HG02885 (cell line): ENCODE results near the gene NDOR1.

Source experiments
- ATAC-seq: cut with Tn5 transposase; IDR thresholded peaks from one replicate; pipeline ENCODE4 v1.9.1; 2021; ENCODE audit warnings: mild to moderate bottlenecking; ENCODE audit not compliant: unreplicated experiment, poor library complexity

Gene NDOR1

DNA sequence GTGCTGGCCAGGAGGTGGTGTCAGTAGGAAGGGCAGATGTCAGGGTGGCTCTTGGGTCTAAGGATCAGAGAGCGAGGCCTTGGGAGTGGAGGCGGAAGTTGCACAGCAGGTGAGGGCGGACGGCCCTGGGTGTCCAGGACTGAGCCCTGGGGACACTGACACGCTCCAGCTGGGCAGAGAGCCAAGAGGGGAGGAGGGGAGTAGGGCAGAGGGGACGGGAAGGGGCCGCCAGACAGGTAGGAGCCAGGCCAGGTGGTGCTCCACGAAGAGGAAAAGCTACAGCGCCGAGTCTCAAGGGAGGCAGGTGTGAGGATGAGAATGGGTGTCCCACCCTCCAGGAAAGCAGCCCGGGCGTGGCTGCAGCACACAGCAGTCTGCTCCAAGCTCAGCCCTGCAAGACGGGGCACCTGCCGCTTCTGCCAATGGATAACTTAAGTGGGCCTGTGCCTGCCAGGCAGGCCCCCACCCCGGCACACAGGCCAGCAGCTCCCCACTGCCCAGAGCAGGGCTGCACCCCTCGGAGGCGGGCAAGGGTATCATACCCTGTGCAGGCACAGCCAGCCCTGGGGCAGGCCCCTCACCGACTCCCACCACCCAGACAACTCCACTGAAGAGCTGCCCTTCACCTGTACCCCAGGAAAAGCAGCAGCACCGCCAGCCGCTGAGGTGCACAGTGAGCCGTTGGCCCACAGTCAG, 9.8 kb upstream of the NDOR1 start:
- ATAC-seq: no peak

DNA sequence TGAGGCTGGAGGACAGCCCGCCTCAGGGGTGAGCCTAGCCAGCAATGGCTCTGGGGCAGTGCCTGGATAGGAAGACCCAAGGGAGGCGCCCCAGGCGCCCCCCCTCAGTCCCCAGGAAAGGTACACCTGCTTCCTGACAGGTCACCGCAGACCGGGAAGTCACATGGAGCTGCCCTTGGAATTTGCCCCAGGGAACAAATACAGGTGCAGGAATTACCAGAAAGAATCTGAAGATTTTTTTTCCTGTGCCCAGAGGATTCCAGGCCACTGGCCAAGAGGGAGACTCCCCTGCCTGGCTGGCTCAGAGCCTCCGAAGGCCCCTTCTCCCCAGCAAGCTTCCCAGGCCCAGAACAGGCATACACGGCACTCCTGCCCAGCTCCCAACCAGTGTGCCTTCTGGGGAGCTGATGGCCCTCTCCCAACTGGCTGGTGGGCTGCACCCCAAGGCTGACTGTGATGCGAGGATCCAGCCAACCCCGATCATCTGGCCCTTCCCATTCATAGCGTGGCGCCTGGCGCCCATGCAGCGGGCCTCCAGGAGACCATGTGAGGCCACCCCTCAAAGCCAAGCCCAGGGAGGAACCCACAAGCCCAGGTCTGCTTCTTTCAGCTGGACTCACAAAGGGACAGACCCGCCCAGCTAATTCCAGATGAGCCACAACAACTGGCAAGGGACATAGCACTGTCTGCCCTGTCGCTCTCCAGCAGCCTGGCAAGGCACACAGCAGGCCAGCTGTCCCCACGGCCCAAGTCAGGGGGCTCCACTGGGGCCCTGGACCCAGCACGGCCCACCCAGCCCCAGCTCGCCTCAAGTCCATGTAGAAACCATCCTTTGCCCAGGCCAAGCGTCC, 7.2 kb upstream of the NDOR1 start:
- ATAC-seq: no peak

DNA sequence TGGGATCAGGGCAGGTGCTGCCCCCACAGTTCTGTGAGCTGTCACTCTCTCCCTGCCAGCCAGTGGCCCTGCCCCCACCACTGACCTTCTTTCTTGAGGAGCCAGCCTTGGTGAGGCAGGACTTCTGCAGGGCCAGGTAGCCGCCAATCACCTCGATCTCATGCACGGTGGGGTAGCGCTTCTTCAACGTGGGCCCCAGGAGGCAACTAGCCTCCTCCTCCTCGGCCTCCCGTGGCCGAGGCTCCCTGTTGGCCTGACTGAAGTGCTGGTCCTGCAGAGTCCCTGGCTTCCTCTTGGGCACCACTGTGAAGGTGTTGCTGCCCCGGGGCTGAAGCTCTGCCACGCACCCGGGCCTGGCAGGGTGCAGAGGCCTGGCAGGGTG, 6.6 kb upstream of the NDOR1 start:
- ATAC-seq: no peak

DNA sequence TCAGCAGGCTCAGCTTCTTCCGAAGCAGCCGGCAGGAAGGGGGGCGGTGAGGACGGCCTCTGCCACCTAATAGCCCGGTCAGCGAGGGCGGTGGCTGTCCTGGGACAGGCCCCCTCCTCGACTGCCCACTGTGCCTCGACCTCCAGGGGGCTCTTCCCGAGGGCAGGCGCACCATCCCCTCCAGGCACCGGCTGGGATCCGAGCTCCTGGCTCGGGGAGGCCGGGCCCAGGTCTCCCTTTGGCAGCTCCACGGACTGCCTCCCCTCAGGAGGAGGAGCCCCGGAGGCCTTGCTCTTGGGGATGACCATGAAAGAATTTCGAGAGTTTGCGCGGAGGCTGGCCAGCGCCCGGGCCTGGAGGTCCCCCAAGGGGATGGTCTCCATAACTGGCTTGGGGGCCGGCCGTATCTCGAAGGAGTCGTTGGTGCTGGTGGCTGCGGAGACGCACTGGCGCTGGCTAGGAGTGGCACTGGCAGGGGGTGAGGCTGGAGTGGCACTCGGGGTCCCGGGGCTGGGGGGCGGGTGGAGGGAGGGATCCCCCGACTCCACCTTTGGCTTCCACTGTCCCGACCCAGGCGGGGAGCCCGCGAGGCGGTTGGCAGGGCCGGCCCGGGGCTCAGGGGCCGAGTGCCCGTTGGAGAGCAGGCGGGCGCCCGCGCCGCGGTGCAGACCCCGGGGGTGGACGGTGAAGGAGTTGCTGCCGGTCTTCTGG, 5.9 kb upstream of the NDOR1 start:
- no peak for ATAC-seq

DNA sequence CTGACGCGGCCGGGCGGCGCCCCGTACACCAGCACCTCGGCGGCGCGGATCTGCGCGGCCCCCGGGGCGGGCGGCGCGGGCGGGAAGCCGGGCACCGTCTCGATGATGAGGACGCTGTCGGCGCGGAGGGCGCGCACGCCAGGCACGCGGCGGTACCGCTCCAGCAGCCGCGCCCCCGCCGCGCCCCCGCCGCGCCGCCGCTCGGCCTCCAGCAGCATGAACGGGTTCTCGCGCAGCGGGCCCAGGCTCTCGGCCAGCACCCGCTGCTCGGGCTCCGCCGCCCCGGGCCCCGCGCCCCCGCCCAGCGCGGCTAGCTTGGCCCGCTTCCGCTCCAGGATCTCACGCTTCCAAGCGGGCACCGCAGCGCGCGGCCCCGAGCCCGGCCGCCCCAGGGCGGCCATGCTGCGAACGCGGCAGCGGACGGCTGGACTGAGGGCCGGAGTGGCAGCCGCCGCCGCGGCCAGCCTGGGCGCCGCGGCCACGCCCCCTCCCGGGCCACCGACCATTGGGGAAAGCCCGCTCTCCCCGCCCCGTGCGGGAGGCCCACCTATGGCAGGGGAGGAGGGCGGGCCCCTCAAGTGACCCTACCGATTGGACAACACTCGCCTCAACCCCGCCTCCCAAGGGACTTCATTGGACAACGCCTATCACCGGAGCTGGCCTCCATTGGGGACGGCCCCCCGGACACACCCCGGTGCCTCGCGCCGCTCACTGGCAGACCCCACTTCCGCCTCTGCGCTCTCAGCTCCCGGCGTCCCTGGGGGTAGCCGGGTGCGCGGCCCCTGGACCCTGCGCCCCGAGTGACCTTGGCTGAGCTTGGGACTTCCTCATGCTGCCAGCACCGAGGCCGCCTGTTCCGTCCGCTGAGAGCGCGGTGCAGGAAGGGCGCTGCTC, 4.9 kb upstream of the NDOR1 start, which contains the start of gene TPRN:
TSS of gene TPRN (minus strand) at position 431 of the 894 bp plus-strand sequence. CDS start at position 401, 30 bp downstream.
- peak; percentile 84 for ATAC-seq

DNA sequence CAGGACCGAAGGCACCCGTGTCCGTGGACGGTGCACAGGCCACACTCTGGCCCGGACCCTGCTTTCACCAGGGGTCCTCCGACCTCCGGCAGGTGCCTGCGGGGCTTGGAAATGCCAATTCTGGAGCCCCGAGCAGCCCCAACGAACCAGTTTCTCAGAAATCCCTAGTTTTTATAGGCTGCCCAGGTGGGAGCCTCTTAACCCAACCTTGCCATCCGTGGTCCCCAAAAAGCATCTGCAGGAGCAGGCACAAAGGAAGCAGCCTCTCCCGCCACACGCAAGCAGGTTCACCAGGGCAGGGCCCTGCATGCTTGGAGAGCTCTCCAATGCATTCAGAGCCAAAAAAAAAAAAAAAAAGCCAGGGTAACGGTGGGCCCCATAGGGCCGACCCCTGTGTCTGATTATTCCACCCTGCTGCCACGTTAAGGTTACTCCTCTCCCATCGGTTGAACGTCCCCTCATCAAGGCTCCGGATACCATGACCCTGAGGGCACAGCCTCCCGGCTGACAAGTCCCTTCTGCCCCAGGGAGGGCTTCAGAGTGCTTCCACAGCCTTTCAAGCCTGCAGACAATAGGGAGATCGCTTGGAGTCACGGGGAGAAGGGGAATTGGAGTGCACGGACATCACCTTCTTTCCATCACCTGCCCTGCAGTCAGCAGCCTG, 4.2 kb upstream of the NDOR1 start:
- ATAC-seq: no peak

DNA sequence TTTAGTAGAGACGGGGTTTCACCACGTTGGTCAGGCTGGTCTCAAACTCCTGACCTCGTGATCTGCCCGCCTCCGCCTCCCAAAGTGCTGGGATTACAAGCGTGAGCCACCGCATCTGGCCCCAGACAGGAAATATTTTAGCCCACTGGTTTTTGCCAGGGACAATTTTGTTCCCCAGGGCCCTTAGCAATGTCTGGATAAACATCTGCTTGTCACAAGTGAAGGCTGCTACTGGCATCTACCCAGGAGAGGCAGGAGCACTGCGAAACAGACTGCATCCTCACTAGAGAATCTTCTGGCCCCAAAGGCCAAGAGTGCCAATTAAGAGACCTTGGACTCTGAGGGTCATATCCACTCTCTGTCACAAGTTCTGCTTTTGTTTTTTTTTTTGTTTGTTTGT, 2.5 kb upstream of the NDOR1 start:
- no peak for ATAC-seq

DNA sequence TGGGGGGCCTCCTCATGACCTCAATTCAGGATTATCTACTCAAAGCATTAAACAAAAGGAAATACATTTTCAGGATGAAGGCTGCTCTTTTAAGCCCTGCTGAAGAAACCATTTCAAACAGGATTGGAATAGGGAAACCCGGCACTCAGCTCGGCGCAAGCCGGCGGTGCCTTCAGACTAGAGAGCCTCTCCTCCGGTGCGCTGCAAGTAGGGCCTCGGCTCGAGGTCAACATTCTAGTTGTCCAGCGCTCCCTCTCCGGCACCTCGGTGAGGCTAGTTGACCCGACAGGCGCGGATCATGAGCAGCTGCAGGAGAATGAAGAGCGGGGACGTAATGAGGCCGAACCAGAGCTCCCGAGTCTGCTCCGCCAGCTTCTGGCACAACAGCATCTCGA, 772 bp upstream of the NDOR1 start:
- no peak for ATAC-seq

DNA sequence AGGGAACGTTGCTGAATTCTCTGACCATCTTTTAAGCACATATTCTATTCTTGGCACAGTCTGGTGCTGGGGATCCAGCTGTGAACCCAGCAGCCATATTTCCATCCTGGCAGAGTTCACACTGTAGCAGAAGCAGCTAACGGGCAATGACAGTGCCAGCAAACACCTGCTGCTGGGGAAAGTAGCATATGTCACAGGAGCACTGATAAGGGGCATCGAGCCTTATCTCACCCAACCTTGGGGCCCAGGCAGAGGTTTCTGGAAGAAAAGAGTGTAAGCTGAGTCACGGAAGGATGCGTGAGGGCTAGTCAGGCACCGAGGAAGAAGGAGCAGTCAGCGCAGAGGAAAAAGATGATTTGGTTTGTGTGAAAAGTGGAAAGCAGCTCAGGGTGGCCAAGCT, 1.1 kb downstream of the NDOR1 start:
- no peak for ATAC-seq

DNA sequence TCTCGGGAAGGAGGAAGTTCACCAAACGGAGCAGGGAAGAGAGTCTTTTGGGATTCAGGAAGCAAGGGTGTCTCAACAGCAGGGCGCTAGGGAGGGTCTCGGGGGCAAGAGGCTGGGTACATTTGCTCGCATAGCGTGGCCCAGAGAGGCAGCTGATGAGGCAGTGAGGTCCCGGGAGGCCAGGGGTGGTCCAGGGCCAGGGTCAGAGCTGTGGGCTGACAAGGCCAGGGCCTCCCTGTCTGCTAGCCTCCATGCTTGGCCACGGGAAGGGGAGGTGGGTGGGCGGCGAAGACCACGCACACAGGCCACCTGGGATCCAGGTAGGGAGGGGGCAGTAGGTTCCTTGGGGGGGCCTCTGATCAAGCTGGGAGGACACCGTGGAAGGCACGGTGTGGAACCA, 6.0 kb downstream of the NDOR1 start:
- ATAC-seq: no peak

DNA sequence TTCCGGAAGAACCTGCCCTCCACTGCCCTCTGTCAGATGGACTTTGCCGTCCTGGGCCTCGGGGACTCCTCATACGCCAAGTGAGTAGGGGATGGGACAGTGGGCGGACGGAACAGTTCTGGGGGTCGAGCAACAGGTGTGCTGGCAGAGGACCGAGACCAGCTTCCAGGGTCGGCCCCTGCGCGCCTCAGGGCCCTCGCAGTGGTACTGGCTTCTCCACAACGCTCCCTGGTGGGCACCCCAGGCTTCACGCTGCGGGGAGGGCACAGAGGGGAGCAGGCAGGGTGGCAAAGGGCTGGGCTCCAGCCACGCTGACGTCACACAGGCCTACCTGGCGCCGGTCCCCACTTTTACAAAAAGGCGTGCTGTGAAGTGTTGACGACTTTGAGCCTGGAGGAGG, 7.0 kb downstream of the NDOR1 start:
- no peak for ATAC-seq

DNA sequence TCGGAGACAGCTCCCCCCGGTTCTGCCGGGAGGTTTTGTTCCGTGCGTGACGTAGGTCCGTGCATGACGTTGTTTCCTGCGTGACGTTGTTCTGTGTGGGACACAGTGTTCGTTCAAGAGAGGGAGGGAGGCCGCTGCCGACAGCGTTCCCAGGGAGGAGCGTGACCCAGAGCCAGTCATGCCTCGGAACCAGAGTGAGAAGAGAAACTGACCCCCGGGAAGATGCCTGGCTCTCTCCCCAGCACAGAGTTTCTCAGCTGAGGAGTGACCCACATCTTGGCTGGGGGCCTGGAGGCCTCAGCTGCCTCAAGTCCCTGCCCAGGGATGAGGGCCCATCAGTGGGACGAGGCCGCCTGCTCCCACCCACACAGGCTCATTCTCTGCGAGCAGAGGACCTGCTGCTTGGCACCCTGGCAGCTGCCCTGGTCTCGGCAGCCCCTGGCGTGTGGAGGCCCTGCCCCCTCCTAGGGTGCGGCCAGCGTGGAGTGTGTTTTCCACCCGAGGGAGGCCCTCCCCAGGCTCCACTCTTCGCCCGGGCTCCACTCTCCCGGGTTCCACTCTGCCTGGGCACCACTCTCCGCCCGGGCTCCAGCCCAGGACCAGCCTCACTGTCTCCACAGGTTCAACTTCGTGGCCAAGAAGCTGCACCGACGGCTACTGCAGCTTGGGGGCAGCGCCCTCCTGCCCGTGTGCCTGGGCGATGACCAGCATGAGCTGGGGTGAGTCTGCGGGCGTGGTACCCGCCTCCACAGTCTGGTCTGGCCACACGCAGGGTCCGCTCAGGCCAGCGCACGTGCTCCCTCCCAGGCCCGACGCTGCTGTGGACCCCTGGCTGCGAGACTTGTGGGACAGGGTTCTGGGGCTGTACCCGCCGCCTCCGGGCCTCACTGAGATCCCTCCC, 7.9 kb downstream of the NDOR1 start:
- no peak for ATAC-seq

DNA sequence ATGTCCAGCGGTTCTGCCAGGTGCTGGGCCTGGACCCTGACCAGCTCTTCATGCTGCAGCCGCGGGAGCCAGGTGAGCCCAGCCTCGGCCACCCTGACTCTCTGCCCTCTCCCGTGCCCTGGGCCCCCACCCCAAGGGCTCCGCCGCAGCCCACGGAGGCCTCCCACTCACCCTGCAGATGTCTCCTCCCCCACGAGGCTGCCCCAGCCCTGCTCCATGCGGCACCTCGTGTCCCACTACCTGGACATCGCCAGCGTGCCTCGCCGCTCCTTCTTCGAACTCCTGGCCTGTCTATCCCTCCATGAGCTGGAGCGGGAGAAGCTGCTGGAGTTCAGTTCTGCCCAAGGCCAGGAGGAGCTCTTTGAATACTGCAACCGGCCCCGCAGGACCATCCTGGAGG, 9.1 kb downstream of the NDOR1 start:
- no peak for ATAC-seq

DNA sequence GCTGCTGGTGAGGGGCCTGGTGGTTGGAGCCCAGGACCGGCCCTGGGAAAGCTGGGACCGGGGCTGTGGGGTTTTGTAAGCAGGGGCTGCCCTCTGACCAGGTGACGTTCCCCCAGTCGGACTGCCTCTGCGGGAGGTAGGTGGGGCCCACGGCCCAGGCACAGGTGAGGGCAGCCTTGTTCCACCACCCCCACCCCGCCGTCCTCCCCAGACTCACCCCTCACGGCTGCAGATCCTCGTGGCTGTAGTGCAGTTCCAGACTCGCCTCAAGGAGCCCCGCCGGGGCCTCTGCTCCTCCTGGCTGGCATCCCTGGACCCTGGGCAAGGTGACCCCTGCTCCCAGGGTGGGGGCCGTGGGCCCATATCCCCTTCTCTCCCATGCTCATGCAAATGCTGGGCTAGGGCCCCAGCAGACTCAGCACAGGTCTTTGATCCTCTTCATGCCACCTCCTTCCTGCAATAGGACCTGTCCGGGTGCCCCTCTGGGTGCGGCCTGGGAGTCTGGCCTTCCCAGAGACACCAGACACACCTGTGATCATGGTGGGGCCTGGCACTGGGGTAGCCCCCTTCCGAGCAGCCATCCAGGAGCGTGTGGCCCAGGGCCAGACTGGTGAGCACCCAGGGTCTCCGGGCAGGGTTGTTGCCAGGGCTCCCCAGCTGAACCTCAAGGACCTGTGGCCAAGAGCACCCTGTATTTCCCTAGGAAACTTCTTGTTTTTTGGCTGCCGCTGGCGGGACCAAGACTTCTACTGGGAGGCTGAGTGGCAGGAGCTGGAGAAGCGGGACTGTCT, 9.9 kb downstream of the NDOR1 start:
- ATAC-seq: no peak

DNA sequence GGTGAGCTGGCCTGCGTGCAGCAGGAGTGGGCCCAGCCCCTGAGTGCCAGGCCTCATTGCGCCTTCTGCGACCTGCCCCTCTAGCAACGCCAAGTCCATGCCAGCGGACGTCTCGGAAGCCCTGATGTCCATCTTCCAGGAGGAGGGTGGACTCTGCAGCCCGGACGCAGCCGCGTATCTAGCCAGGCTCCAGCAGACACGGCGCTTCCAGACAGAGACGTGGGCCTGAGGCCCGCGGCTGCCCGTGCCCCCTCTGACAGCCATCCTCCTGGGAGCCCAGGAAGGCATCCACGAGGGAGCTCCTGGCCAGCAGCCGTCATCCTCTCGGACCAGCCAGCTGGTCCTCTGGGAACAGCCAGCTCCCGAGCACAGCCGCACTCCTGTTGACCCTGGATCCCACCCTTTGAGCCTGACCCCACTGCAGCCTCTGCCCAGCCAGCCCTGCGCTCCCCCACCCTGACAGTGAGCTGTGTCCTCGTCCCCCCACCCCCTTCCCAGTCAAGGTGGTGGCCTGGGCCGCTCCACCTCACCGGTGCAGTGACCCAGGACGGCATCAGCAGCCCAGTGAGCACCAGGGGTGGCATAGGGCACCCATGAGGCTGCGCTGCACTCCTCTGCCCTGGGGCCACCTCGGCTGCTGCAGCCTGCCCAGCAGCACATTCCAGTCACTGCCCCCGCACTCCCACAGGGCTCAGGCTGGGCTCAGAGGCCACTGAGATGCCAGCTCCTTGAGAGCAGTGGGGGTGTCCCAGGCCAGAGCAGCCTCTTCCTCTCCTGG, 10.9 kb downstream of the NDOR1 start:
- ATAC-seq: no peak

DNA sequence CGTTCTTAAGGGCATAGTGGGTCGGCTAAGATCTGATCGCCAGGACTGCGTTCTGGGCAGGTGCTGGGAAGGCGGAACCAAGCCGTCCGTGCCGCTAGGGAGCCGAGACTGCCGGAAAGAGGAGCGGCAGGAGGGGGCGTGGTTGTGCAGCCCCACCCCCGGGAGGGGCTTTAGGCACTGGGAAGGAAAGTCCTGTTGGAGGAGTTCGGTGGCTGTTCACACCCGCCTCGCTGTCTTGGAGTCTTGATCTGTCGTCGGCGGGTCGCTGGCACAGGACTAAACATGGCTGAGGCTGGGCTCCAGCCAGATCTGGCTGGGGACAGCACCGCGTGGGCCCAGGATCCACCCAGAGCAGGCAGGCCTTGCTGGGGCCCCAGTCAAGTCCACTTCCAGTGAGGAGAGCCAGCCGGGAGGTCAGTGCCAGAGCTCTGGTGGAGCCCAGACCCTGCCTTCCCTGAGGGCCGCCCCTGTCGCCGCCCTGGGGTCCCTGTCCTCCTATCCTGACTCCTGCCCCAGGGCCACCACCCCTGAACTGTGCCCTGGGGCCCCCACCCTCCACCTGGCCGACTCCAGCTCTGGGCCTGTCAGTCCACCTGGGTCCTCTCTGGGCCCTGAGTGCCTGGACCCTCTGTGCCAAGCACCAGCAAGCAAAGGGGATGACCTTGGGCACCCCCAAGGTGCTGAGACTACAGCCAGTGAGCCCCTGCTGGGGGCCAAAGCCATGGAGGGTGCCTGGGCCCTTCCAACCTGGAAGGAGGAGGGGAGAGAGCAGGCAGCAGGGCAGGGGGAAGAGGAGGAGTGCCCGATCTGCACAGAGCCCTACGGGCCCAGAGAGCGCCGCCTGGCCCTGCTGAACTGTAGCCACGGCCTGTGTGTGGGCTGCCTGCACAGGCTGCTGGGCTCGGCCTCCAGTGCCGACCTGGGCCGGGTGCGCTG, 12.0 kb downstream of the NDOR1 start:
- ATAC-seq: no peak
